Vagina (tissue), 2 donors: ENCODE results near the gene AQP9. TPM values are rescaled to one million over a fixed set of nuclear protein-coding genes. Genes with fewer than 3 reads are reported as not detected.

Experiments
- DNase-seq, 2 donors: peaks; one replicate each; pipeline ENCODE4 v3.0.0-alpha.2; 2017; ENCODE audit errors: extremely low spot score in 2 of 2
- H3K27ac ChIP-seq: fragments of 200-600 bp; sonication (generic); one replicate; pipeline ENCODE4 v1.5.1; 2019
- H3K27me3 ChIP-seq: fragments of 200-600 bp; sonication (generic); one replicate; pipeline ENCODE4 v1.5.1; 2019
- H3K36me3 ChIP-seq, 2 donors: fragments of 200-600 bp; sonication (generic); one replicate each; pipeline ENCODE4 v1.5.1; 2017 to 2019
- H3K4me1 ChIP-seq: fragments of 200-600 bp; sonication (generic); one replicate; pipeline ENCODE4 v1.5.1; 2019
- H3K4me3 ChIP-seq, 2 donors: fragments of 200-600 bp; sonication (generic); 1 replicate in 1 of 2; 2 replicates in 1 of 2; pipeline ENCODE4 v1.5.1; 2016 to 2019
- H3K9me3 ChIP-seq: fragments of 200-600 bp; sonication (generic); one replicate; pipeline ENCODE4 v1.5.1; 2019
- POLR2A ChIP-seq, 2 donors: fragments of 450-650 bp; IDR thresholded peaks; one replicate each; pipeline ENCODE4 v1.6.1; 2017; ENCODE audit warnings: antibody characterized with exemption in 2 of 2, mild to moderate bottlenecking in 2 of 2, moderate library complexity in 2 of 2
- POLR2AphosphoS5 ChIP-seq, 2 donors: sonication (generic); formaldehyde crosslinking; IDR thresholded peaks; one replicate each; pipeline ENCODE4 v1.9.0; 2017; ENCODE audit warnings: antibody characterized with exemption in 2 of 2, mild to moderate bottlenecking in 2 of 2, low read depth in 1 of 2; ENCODE audit not compliant: insufficient read depth in 1 of 2
- intact Hi-C: fragments of 100-400 bp; cut with DNase I; formaldehyde crosslinking; loops from one replicate; pipeline ENCODE4 v1.15.1; 2023
- total RNA-seq: library from RNA; depleted of rRNA; stranded (reverse); fragments of >200 nt; gene quantifications from one replicate; pipeline ENCODE4 v1.2.3, GENCODE V29; 2016
- TF ChIP-seq, protein P1 (sequence below), 3 experiments: fragments of 450-650 bp in 2 of 3; fragments of 200-600 bp in 1 of 3; sonication (generic) in 1 of 3; IDR thresholded peaks; one replicate each; pipeline ENCODE4 v1.5.1; 2017 to 2019; ENCODE audit warnings: antibody characterized with exemption in 3 of 3, mild to moderate bottlenecking in 2 of 3, moderate library complexity in 2 of 3

Gene AQP9
- total RNA-seq, 1 donor from 2014 or later, result 1.5 TPM

DNA sequence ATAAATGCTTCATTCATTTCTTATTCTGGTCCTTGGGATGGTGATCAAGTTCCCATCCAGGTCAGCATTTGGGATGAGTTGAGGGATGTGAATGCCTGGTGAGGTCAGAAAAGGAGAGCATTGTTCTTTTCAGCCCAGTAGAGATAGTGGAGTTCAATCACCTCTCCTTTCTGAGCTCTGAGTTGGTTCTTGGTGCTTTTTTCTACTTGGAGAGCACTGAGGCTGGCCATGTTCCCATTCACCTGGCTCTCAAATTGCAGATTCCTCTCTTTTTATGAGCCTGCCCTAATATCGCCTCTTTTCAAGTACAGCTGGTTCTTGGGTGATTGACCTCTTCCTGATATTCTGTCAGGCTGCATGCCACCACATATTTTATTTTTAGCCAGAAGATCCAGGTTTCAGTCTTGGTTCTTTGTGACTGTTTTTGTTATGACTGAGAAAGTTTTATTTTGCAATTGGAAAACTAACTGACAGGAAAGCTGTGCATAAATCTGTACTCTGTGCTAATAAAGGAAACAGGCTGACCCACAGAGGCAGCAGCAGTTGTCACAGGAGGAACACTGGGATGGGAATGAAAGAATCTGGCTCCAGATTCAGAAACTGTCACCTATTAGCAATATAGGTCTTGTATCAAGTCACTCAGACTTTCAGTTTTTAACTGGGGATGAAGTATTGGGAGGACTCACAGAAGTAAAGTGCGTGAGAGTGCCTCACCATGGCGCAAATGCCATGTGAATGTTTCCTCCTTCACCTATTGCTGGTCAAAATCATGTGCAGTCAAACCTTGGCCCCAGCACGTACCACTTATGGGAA lies 10.7 kb downstream of the AQP9 start:
- H3K27me3 ChIP-seq, result no peaks in the 10 kb centered on the region
- intact Hi-C loops, result no loop called here
- TF ChIP-seq POLR2A (IDR thresholded peaks at IDR 0.05) (no peak), POLR2AphosphoS5 (IDR thresholded peaks at IDR 0.05; ENCODE audit: insufficient read depth in 1 of 2, low read depth in 1 of 2) (no peak)
- TF ChIP-seq, protein P1, sequence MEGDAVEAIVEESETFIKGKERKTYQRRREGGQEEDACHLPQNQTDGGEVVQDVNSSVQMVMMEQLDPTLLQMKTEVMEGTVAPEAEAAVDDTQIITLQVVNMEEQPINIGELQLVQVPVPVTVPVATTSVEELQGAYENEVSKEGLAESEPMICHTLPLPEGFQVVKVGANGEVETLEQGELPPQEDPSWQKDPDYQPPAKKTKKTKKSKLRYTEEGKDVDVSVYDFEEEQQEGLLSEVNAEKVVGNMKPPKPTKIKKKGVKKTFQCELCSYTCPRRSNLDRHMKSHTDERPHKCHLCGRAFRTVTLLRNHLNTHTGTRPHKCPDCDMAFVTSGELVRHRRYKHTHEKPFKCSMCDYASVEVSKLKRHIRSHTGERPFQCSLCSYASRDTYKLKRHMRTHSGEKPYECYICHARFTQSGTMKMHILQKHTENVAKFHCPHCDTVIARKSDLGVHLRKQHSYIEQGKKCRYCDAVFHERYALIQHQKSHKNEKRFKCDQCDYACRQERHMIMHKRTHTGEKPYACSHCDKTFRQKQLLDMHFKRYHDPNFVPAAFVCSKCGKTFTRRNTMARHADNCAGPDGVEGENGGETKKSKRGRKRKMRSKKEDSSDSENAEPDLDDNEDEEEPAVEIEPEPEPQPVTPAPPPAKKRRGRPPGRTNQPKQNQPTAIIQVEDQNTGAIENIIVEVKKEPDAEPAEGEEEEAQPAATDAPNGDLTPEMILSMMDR (IDR thresholded peaks at IDR 0.05), result no peak

DNA sequence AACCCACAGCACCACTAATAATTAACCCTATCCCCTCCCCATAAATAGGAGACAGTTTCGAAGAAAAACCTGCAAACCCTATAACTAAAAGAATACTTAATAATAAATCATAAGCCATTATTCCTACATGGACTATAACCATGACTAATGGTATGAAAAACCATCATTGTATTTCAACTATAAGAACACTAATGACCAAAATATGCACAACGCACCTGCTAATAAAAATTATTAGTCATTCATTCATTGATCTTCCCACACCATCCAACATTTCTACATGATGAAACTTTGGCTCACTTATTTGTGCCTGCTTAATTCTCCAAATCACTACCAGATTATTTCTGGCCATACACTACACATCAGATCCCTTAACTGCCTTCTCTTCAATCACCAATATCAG lies 16.6 kb downstream of the AQP9 start:
- Histone ChIP-seq H3K27ac (no peak overlapping the region), H3K27me3 (no peaks in the 10 kb centered on the region), H3K4me1 (no peaks in the 10 kb centered on the region), H3K36me3 (no peaks in the 10 kb centered on the region), H3K4me3 (no peak overlapping the region), H3K9me3 (no peaks in the 10 kb centered on the region)
- TF ChIP-seq, protein P1 (IDR thresholded peaks at IDR 0.05), result no peak
- TF ChIP-seq POLR2AphosphoS5 (IDR thresholded peaks at IDR 0.05; ENCODE audit: insufficient read depth in 1 of 2, low read depth in 1 of 2) (no peak), POLR2A (IDR thresholded peaks at IDR 0.05) (no peak)
- intact Hi-C loops, result no loop called here
- no peak for DNase-seq

More for the DNA sequence above, 10.7 kb downstream of the AQP9 start:
- Histone ChIP-seq H3K4me3 (no peak overlapping the region), H3K9me3 (no peaks in the 10 kb centered on the region), H3K27ac (no peak overlapping the region), H3K4me1 (no peaks in the 10 kb centered on the region), H3K36me3 (no peaks in the 10 kb centered on the region)
- no peak for DNase-seq

DNA sequence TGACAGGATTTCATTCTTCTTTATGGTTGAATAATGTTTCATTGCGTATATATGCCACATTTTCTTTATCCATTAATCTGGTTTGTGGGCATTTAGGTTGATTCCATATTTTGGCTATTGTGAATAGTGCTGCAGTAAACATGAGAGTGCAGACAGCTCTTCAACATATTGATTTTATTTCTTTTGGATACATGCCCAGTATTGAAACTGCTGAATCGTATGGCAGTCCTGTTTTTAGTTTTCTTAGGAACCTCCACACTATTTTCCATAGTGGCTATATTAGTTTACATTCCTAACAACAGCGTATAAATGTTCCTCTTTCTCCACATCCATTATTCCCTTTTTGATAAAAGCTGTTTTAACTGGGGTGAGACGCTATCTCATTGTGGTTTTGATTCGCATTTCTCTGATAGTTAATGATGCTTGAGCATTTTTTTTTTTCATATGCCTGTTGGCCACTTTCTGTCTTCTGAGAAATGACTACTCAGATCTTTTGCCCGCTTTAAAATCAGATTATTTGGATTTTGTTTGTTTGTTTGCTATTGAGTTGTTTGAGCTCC lies 21.7 kb downstream of the AQP9 start:
- no peaks in the 10 kb centered on the region for H3K4me1 ChIP-seq
- intact Hi-C loops, result no loop called here

DNA sequence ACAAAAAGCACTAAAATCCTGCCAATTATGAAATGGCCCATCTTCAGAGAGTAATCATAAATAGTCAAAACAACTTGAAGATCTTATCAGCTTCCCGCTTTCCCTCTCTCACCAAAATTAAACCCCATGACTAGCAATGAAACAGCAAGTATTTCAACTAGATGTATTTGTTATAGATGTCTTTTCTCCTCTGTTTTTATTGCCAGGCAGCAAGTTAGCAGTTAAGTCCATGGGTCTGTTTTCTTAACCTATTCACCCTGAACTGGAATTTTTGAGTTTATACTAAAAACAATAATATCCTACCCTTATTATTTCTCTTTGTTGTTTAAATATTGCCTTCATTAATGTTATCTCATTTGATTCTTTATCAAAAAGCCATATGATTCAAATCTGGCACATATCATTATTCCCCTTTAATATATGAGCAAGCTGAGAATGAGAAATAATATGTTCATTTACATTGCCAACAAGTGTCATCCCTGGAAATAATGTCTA lies 23.3 kb downstream of the AQP9 start:
- H3K4me3 ChIP-seq, result no peak overlapping the region
- TF ChIP-seq POLR2AphosphoS5 (IDR thresholded peaks at IDR 0.05; ENCODE audit: insufficient read depth in 1 of 2, low read depth in 1 of 2), result no peak
- TF ChIP-seq POLR2A (IDR thresholded peaks at IDR 0.05), result no peak
- TF ChIP-seq, protein P1 (IDR thresholded peaks at IDR 0.05), result no peak
- intact Hi-C loops, result no loop called here

More for the DNA sequence above, 21.7 kb downstream of the AQP9 start:
- Histone ChIP-seq H3K9me3 (no peaks in the 10 kb centered on the region), H3K27me3 (no peaks in the 10 kb centered on the region), H3K36me3 (no peaks in the 10 kb centered on the region), H3K4me3 (no peak overlapping the region), H3K27ac (no peak overlapping the region)
- no peak for TF ChIP-seq POLR2AphosphoS5 (IDR thresholded peaks at IDR 0.05; ENCODE audit: insufficient read depth in 1 of 2, low read depth in 1 of 2)
- TF ChIP-seq, protein P1 (IDR thresholded peaks at IDR 0.05), result no peak
- DNase-seq, result no peak

DNA sequence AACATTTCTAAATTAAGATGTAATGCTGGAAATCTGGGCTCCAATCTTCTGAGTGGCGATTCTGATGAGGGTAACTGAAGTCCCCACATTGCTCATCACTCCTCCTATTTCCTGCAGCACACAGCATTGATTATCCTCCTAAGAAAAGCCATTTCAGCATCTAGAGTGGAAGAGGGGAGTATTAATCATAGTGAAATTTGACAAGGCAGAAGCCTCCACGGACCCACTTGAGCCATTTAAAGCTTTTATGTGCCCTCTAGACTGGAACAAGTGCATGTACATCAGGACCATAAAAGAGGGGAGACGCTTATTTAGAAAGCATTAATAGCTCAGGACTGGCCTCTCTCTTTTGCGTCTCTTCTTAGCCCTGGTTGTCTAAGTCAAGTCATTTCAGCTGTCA lies 25.8 kb downstream of the AQP9 start:
- no peak for DNase-seq
- no peak overlapping the region for H3K27ac ChIP-seq
- H3K4me1 ChIP-seq, result no peaks in the 10 kb centered on the region
- H3K4me3 ChIP-seq, result no peak overlapping the region
- H3K36me3 ChIP-seq, result no peaks in the 10 kb centered on the region
- TF ChIP-seq POLR2AphosphoS5 (IDR thresholded peaks at IDR 0.05; ENCODE audit: insufficient read depth in 1 of 2, low read depth in 1 of 2) (no peak), POLR2A (IDR thresholded peaks at IDR 0.05) (no peak)
- TF ChIP-seq, protein P1 (IDR thresholded peaks at IDR 0.05), result no peak
- H3K9me3 ChIP-seq, result no peaks in the 10 kb centered on the region
- no peaks in the 10 kb centered on the region for H3K27me3 ChIP-seq
- intact Hi-C loops, result no loop called here

More for the DNA sequence above, 23.3 kb downstream of the AQP9 start:
- no peaks in the 10 kb centered on the region for H3K9me3 ChIP-seq
- no peaks in the 10 kb centered on the region for H3K27me3 ChIP-seq
- H3K4me1 ChIP-seq, result no peaks in the 10 kb centered on the region
- DNase-seq, result no peak
- H3K36me3 ChIP-seq, result no peaks in the 10 kb centered on the region
- H3K27ac ChIP-seq, result no peak overlapping the region
